Limb (tissue), 2 donors: Measurements from ENCODE around the gene KL.

Source experiments
- DNase-seq, 2 donors: peaks; one replicate each; pipeline ENCODE4 v3.0.0-alpha.2; 2016; ENCODE audit errors: extremely low spot score in 2 of 2

Gene KL

GRCh38 chr13:33004511-33004910 is 11.7 kb upstream of the KL start:
- no peak for DNase-seq

GRCh38 chr13:33006134-33006533 is 10.1 kb upstream of the KL start:
- no peak for DNase-seq

- no peak for DNase-seq
Observed at GRCh38 chr13:33006638-33007037, 9.6 kb upstream of the KL start.

- DNase-seq, result no peak
Observed at GRCh38 chr13:33007237-33007636, 9.0 kb upstream of the KL start.

- DNase-seq, result no peak
Observed at GRCh38 chr13:33007950-33008349, 8.3 kb upstream of the KL start.

- DNase-seq, result no peak
Observed at GRCh38 chr13:33008946-33009722, 7.1 kb upstream of the KL start.

- no peak for DNase-seq
Observed at GRCh38 chr13:33011828-33012470, 4.3 kb upstream of the KL start.

- no peak for DNase-seq
Observed at GRCh38 chr13:33014291-33014690, 1.9 kb upstream of the KL start.

GRCh38 chr13:33015241-33015668 is 968 bp upstream of the KL start:
- DNase-seq, result no peak

- DNase-seq, result peak in 1 of 2 donors; percentile 47
Observed at GRCh38 chr13:33015791-33016323, 366 bp upstream of the KL start.

GRCh38 chr13:33017323-33017929 is 1.2 kb downstream of the KL start:
- DNase-seq, result peak; percentile 20 to 50

GRCh38 chr13:33018886-33019285 is 2.7 kb downstream of the KL start:
- DNase-seq, result no peak

- DNase-seq, result no peak
Observed at GRCh38 chr13:33022986-33023385, 6.8 kb downstream of the KL start.

GRCh38 chr13:33025220-33025744 is 9.1 kb downstream of the KL start:
- no peak for DNase-seq

- DNase-seq, result no peak
Observed at GRCh38 chr13:33026489-33027152, 10.4 kb downstream of the KL start.

- DNase-seq, result no peak
Observed at GRCh38 chr13:33028620-33029019, 12.4 kb downstream of the KL start.

GRCh38 chr13:33031277-33031676 is 15.1 kb downstream of the KL start:
- DNase-seq, result no peak

GRCh38 chr13:33032037-33032625 is 15.9 kb downstream of the KL start:
- DNase-seq, result no peak

- no peak for DNase-seq
Observed at GRCh38 chr13:33033051-33033812, 17.0 kb downstream of the KL start.

GRCh38 chr13:33033986-33034385 is 17.8 kb downstream of the KL start:
- no peak for DNase-seq
